Measurements from ENCODE around the gene EMD.
"Not testable (repeated sequence)": the region's sequence is repeated elsewhere in the genome, so short reads cannot be mapped to it uniquely, and the experiment has no call there.

Gene EMD

DNA sequence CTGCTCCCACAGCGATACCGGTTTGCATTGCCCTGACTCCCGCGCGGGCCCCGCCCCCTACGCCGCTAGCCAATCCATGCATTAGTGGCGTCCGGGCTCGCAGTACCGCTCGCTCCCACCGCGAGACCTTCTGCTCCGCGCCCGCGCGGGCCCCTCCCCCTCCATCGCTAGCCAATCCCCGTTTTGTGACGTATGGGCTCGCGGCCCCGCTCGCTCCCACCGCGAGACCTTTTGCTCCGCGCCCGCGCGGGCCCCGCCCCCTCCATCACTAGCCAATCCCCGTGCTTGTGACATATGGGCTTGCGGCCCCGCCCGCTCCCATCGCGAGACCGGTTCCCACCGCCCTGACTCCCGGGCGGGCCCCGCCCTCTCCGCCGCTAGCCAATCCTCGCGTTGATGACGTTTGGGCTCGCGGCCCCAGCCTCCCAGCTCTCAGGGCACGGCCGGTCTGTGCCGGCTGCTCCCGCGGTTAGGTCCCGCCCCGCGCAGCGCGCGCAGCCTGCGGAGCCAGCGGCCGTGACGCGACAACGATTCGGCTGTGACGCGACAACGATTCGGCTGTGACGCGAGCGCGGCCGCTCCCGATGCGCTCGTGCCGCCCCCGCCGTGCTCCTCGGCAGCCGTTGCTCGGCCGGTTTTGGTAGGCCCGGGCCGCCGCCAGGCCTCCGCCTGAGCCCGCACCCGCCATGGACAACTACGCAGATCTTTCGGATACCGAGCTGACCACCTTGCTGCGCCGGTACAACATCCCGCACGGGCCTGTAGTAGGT lies at the start of gene EMD:
TSS of gene EMD (plus strand) at position 497 of the 770 bp plus-strand sequence. CDS start at position 687, 190 bp downstream.
- peak within 1 kb of the TSS; percentile 64 to 71 for H3K4me3 ChIP-seq (replicated peaks in 1 of 2; ENCODE audit: low read depth in 2 of 2, low read length in 2 of 2)
- no peak for TF ChIP-seq CTCF (IDR thresholded peaks at IDR 0.05; ENCODE audit: low read depth, low read length)
- DNase-seq (ENCODE audit: low read depth in 2 of 2), result peak; percentile 97 to 99

DNA sequence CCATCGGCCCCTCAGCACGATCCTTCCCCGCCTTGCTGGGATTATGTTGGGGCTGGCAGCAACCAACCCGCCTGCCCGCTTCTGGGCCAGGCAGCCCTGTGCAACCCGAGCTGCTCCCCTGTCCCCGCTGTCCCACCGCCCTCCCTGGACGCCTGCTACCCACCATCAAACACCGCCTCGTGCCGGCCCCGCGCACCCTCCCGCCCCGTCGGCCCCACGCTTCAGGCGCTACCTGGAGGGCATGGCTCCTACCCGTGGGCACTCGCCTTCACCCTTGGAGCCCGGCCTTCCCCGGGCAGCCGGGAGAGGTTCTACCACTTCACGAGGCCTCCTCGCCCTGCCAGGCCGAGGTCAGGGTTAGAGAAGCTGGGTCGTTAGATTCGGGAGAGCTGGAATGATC lies 46.5 kb upstream of the EMD start:
- DNase-seq (ENCODE audit: low read depth in 2 of 2), result no peak
- no peak for TF ChIP-seq CTCF (IDR thresholded peaks at IDR 0.05; ENCODE audit: low read depth, low read length)
- H3K4me3 ChIP-seq (replicated peaks in 1 of 2; ENCODE audit: low read depth in 2 of 2, low read length in 2 of 2), result no peak overlapping the region

DNA sequence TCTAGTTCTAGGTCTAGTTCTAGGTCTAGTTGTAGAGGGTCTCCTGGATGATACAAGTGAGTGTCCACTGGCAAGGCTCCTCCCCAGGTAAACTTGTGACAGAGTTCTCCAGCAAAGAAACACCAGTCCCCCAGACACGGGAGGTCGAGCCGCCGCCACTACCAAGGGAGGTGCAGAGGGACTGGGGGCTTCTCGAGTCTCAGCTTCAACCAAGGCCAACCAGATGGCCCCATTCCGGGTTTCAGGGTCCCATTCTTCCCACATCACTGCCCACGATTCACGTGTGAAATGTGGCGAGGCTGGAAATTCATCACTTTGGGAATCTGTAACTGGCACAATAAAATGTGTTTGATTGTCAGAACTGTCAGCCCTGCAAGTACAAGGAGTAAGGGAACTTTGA lies 46.0 kb upstream of the EMD start:
- no peak for TF ChIP-seq CTCF (IDR thresholded peaks at IDR 0.05; ENCODE audit: low read depth, low read length)
- no peak for DNase-seq (ENCODE audit: low read depth in 2 of 2)

DNA sequence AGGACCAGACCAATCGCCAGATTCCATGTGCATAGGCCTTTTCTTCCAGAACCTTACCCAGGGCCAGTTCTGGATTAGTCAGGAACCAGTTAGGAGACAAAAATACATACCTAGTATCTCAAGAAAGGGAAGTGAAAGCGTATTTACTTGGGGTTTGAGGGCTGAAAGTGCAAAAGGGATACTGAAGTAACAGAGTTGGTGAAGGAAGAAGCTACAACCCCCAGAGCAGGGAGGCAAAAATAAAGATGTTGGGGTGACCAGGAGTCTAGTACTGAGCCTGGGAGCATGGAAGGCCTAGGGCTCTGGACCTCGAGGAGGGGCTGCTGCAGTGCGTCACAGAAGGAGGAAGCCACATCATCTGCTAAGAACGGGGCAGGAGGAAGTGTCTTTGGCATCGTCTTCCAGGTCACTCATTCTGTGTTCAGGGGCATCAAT lies 45.2 kb upstream of the EMD start:
- peak; percentile 2 to 13 for DNase-seq (ENCODE audit: low read depth in 2 of 2)
- H3K4me3 ChIP-seq (replicated peaks in 1 of 2; ENCODE audit: low read depth in 2 of 2, low read length in 2 of 2), result no peak overlapping the region
- TF ChIP-seq CTCF (IDR thresholded peaks at IDR 0.05; ENCODE audit: low read depth, low read length), result no peak

More for the DNA sequence above, 46.0 kb upstream of the EMD start:
- H3K4me3 ChIP-seq (replicated peaks in 1 of 2; ENCODE audit: low read depth in 2 of 2, low read length in 2 of 2), result no peak overlapping the region

- peak in 1 of 2 donors; percentile 2 for DNase-seq (ENCODE audit: low read depth in 2 of 2)
- TF ChIP-seq CTCF (IDR thresholded peaks at IDR 0.05; ENCODE audit: low read depth, low read length), result no peak
- H3K4me3 ChIP-seq (replicated peaks in 1 of 2; ENCODE audit: low read depth in 2 of 2, low read length in 2 of 2), result no peak overlapping the region
Observed at GRCh38 chrX:154334496-154334895, 44.6 kb upstream of the EMD start.

DNA sequence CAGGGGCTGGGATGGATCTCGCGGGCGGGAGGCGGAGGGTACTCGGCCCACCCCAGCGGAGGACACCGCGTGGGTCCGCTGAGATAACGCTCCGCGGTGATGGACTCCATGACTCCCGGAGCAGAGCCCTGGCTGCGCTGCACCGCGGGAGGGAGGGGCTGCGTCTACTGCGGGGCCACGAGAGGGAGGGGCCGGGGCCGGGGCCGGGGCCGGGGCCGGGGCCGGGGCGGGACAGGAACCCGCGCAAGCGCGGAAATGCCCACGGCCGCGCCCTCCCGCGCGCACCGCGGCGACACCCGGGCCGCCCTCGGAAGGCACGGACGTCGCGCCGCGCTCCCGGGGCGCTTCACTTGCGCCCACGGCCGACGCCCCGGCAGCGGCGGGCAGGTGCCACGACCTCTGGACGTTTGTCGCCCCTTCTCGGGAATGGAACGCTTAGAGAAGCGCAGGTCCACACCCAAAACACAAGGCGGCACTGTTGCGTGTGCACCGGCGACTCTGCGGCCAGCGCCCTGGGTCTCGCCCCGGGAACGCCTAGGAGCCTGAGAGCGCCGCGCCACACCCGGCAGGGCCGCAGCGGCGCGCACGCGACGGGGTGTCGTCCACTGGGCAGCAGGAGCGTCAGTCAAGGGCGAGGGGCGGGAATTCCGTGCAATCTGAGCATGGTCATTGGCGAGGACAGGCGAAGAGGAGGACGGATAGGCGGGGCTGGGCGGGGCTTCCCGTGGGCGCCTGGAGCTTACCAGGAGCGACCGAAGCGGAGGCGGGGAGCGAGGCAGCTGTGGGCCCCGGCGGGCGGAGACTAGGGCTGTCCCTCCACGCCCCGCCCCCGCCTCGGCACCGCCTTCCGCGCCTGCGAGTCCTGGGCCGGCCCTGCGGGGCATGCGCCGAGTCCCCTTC lies 37.4 kb upstream of the EMD start:
- H3K4me3 ChIP-seq (replicated peaks in 1 of 2; ENCODE audit: low read depth in 2 of 2, low read length in 2 of 2); DNase-seq (ENCODE audit: low read depth in 2 of 2): not testable (repeated sequence)

DNA sequence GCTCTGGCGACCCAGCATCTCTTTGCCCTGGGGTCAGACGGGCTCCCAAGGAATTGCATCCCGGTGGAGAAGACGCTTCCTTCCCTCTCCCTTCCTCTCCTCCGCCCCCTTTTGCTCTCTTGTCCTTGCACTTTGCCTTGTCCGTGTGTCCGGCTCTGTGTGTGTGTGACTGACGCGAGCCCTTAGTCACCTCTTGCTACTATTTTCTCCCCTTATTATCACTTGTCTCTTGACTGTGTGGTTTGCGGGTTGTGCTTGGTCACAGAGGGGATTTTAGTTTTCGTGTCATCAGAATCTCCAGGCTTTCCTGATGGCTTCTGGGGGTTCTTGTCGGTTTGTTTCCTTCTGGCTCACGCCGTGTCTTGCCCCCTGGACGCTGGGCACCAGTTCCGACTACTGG lies 36.0 kb upstream of the EMD start:
- not testable (repeated sequence) for DNase-seq (ENCODE audit: low read depth in 2 of 2); H3K4me3 ChIP-seq (replicated peaks in 1 of 2; ENCODE audit: low read depth in 2 of 2, low read length in 2 of 2)

DNA sequence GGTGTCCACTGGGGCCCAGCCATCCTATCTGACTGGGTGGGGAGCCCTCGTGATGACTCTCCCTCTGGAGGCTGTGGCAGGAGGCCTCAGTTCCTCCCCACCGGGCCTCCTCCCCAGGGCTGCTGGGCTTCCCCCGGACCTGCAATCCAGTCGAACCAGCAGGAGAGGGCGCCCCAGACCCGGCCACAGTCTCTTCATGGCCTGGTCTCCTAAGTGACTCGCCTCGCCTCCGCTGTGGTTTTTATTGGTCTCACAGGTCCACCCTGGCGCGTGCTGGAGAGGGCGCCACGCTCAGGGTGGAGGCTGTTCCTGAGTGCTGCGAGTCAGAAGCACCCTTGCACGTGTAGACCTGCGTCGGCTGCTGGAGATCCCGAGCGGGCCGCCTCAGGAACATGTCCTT lies 35.5 kb upstream of the EMD start:
- DNase-seq (ENCODE audit: low read depth in 2 of 2); H3K4me3 ChIP-seq (replicated peaks in 1 of 2; ENCODE audit: low read depth in 2 of 2, low read length in 2 of 2): not testable (repeated sequence)
